K562 (cell line): Measurements from ENCODE around the gene TRIP10. TPM values are rescaled to one million over a fixed set of nuclear protein-coding genes. Genes with fewer than 3 reads are reported as not detected.

Source experiments
- MXD1 ChIP-seq: fragments of 250-450 bp; sonication (Bioruptor Pico); IDR thresholded peaks from 2 replicates; pipeline ENCODE4 v1.8.0; 2021; ENCODE audit warnings: borderline replicate concordance, mild to moderate bottlenecking, moderate library complexity; ENCODE audit not compliant: poor library complexity, severe bottlenecking
- SAFB ChIP-seq: fragments of 200-400 bp; formaldehyde crosslinking; IDR thresholded peaks from 2 replicates; pipeline ENCODE4 v1.6.1; 2017; ENCODE audit warnings: low read depth, low read length, borderline replicate concordance
- THRAP3 ChIP-seq: fragments of 450-650 bp; IDR thresholded peaks from 2 replicates; pipeline ENCODE4 v1.6.1; 2016; ENCODE audit warnings: mild to moderate bottlenecking, inconsistent platforms, borderline replicate concordance
- ZFX ChIP-seq: sonication (generic); formaldehyde crosslinking; IDR thresholded peaks from 2 replicates; pipeline ENCODE4 v1.8.0; 2022; ENCODE audit warnings: mild to moderate bottlenecking, missing genetic modification reagents, moderate library complexity
- ZNF121 ChIP-seq: sonication (generic); formaldehyde crosslinking; conservative IDR thresholded peaks from 2 replicates; pipeline ENCODE4 v1.8.0; 2022; ENCODE audit warnings: missing genetic modification reagents
- ZNF407 ChIP-seq: fragments of 450-650 bp; IDR thresholded peaks from 2 replicates; pipeline ENCODE4 v1.6.1; 2016; ENCODE audit warnings: low read depth
- polyA plus RNA-seq, 8 experiments: library from polyadenylated mRNA; depleted of rRNA in 4 of 8; stranded (reverse) in 5 of 8; unstranded in 3 of 8; fragments of >200 nt; fragmentation: Nextera tagmentation in 2 of 8; fragmentation: Illumina TruSeq in 1 of 8; extraction: Ambion mirVana in 2 of 8; extraction: Trizol in 1 of 8; gene quantifications; 2 replicates each; pipeline versions ENCODE4 v1.2.1 to v1.2.3, GENCODE V29; 2011 to 2014; ENCODE audit warnings: inconsistent platforms in 1 of 8, missing spikeins in 1 of 8
- total RNA-seq, 7 experiments: library from RNA; depleted of rRNA in 6 of 7; stranded (reverse); fragments of >200 nt in 6 of 7; fragmentation: Illumina TruSeq in 2 of 7; extraction: Trizol in 2 of 7; gene quantifications; 2 replicates each; pipeline versions ENCODE4 v1.2.1 to v1.2.3, GENCODE V29; 2011 to 2021; ENCODE audit warnings: low replicate concordance in 1 of 7
- TF ChIP-seq, protein P1 (sequence below): sonication (generic); formaldehyde crosslinking; IDR thresholded peaks from 2 replicates; pipeline ENCODE4 v1.8.0; 2023; ENCODE audit warnings: missing genetic modification reagents, mild to moderate bottlenecking, borderline replicate concordance
- TF ChIP-seq, protein P2 (sequence below): fragments of 450-650 bp; formaldehyde crosslinking; IDR thresholded peaks from 2 replicates; pipeline ENCODE4 v1.4.0; 2020; ENCODE audit warnings: mild to moderate bottlenecking, moderate library complexity

Gene TRIP10
- total and polyA plus RNA-seq, 9 of the 15 experiments (the other 6 are each of a cell fraction or from before 2014, with no cell fraction given): 1.2 to 66.8 (median 36.1) TPM

DNA sequence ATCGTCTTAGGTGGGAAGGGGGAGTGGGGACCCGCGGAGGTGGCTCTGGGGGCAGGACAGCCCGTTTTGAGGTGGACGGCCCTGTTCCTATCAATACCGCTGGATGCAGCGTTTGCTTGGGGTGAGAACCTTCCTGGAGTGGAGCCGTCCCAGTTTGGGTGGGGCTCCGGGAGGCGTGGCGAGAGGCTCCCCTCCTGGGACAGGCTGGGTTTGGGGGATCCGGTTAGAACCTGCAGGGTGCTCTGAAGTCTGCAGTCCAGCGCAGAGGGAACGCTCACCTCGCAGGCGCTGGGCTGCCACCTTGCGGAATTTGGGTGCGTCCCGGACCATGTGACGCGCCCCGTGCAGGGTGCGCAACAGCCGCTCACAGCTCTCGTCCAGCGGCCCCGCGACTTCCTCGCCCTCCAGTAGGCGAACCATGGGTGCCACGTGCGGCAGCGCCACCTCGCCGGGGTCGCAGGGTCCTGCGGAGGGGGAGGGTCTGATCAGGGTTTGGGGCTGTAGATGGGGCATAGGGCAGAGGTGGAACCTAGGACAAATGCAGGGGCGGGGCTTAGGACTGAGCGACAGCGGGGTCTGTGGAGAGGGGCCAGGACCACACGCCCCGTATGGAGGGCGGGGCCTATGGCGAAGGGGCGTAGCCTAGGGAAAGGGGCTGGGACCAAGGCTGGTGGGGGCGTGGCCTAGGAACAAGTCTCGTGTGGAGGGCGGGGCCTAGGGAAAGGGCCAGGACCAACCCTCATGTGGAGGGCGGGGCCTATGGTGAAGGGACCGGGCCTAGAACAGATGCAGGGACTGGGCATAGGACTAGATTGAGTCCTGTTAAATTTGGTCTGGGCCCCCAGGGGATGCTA is 13.9 kb downstream of the TRIP10 start (continued):
- TF ChIP-seq MXD1 (CRISPR knock-in tag) (peak; percentile 87), ZFX (CRISPR knock-in tag) (peak; percentile 62), THRAP3 (no peak), ZNF407 (no peak), ZNF121 (CRISPR knock-in tag) (no peak), SAFB (no peak)
- TF ChIP-seq, protein P1, sequence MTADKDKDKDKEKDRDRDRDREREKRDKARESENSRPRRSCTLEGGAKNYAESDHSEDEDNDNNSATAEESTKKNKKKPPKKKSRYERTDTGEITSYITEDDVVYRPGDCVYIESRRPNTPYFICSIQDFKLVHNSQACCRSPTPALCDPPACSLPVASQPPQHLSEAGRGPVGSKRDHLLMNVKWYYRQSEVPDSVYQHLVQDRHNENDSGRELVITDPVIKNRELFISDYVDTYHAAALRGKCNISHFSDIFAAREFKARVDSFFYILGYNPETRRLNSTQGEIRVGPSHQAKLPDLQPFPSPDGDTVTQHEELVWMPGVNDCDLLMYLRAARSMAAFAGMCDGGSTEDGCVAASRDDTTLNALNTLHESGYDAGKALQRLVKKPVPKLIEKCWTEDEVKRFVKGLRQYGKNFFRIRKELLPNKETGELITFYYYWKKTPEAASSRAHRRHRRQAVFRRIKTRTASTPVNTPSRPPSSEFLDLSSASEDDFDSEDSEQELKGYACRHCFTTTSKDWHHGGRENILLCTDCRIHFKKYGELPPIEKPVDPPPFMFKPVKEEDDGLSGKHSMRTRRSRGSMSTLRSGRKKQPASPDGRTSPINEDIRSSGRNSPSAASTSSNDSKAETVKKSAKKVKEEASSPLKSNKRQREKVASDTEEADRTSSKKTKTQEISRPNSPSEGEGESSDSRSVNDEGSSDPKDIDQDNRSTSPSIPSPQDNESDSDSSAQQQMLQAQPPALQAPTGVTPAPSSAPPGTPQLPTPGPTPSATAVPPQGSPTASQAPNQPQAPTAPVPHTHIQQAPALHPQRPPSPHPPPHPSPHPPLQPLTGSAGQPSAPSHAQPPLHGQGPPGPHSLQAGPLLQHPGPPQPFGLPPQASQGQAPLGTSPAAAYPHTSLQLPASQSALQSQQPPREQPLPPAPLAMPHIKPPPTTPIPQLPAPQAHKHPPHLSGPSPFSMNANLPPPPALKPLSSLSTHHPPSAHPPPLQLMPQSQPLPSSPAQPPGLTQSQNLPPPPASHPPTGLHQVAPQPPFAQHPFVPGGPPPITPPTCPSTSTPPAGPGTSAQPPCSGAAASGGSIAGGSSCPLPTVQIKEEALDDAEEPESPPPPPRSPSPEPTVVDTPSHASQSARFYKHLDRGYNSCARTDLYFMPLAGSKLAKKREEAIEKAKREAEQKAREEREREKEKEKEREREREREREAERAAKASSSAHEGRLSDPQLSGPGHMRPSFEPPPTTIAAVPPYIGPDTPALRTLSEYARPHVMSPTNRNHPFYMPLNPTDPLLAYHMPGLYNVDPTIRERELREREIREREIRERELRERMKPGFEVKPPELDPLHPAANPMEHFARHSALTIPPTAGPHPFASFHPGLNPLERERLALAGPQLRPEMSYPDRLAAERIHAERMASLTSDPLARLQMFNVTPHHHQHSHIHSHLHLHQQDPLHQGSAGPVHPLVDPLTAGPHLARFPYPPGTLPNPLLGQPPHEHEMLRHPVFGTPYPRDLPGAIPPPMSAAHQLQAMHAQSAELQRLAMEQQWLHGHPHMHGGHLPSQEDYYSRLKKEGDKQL: no peak
- TF ChIP-seq, protein P2, sequence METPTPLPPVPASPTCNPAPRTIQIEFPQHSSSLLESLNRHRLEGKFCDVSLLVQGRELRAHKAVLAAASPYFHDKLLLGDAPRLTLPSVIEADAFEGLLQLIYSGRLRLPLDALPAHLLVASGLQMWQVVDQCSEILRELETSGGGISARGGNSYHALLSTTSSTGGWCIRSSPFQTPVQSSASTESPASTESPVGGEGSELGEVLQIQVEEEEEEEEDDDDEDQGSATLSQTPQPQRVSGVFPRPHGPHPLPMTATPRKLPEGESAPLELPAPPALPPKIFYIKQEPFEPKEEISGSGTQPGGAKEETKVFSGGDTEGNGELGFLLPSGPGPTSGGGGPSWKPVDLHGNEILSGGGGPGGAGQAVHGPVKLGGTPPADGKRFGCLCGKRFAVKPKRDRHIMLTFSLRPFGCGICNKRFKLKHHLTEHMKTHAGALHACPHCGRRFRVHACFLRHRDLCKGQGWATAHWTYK (CRISPR knock-in tag): peak; percentile 83; the same call in 1 of the 2 replicates
